HEK293 (cell line): ENCODE measurements around the gene PLEKHH3.

Experiments used
- BCL11B ChIP-seq: fragments of 450-650 bp; formaldehyde crosslinking; IDR thresholded peaks from 2 replicates; pipeline ENCODE4 v1.5.1; 2016; ENCODE audit warnings: low read depth, missing biosample characterization, missing genetic modification characterization
- INSM2 ChIP-seq: fragments of 450-650 bp; formaldehyde crosslinking; IDR thresholded peaks from 2 replicates; pipeline ENCODE4 v1.5.1; 2016; ENCODE audit warnings: missing biosample characterization, missing genetic modification characterization
- KLF1 ChIP-seq: fragments of 450-650 bp; formaldehyde crosslinking; IDR thresholded peaks from 2 replicates; pipeline ENCODE4 v1.5.1; 2016; ENCODE audit warnings: missing biosample characterization, missing genetic modification characterization
- KLF7 ChIP-seq: fragments of 450-650 bp; formaldehyde crosslinking; IDR thresholded peaks from 2 replicates; pipeline ENCODE4 v1.5.1; 2016; ENCODE audit warnings: missing biosample characterization, missing genetic modification characterization, borderline replicate concordance
- SCRT2 ChIP-seq: fragments of 450-650 bp; formaldehyde crosslinking; IDR thresholded peaks from 2 replicates; pipeline ENCODE4 v1.5.1; 2016; ENCODE audit warnings: missing biosample characterization, missing genetic modification characterization
- SETDB1 ChIP-seq: IDR thresholded peaks from one replicate; pipeline ENCODE4 v1.6.1; 2017; ENCODE audit warnings: mild to moderate bottlenecking, low read length, moderate library complexity, mixed read lengths; ENCODE audit not compliant: insufficient read length
- SP3 ChIP-seq: fragments of 450-650 bp; formaldehyde crosslinking; IDR thresholded peaks from 2 replicates; pipeline ENCODE4 v1.5.1; 2016; ENCODE audit warnings: missing biosample characterization, missing genetic modification characterization
- SP7 ChIP-seq: fragments of 450-650 bp; formaldehyde crosslinking; IDR thresholded peaks from 2 replicates; pipeline ENCODE4 v1.5.1; 2016; ENCODE audit warnings: missing biosample characterization, missing genetic modification characterization
- ZBTB48 ChIP-seq: fragments of 450-650 bp; formaldehyde crosslinking; IDR thresholded peaks from 2 replicates; pipeline ENCODE4 v1.5.1; 2016; ENCODE audit warnings: missing biosample characterization, missing genetic modification characterization
- ZBTB7A ChIP-seq: fragments of 450-650 bp; formaldehyde crosslinking; IDR thresholded peaks from 2 replicates; pipeline ENCODE4 v1.5.1; 2016; ENCODE audit warnings: low read depth, missing biosample characterization, missing genetic modification characterization
- ZFP69B ChIP-seq: fragments of 450-650 bp; formaldehyde crosslinking; IDR thresholded peaks from 2 replicates; pipeline ENCODE4 v1.5.1; 2016; ENCODE audit warnings: missing biosample characterization, missing genetic modification characterization
- ZNF133 ChIP-seq: fragments of 450-650 bp; formaldehyde crosslinking; IDR thresholded peaks from 2 replicates; pipeline ENCODE4 v1.5.1; 2016; ENCODE audit warnings: missing biosample characterization, missing genetic modification characterization
- ZNF175 ChIP-seq: fragments of 450-650 bp; formaldehyde crosslinking; IDR thresholded peaks from 2 replicates; pipeline ENCODE4 v1.5.1; 2016; ENCODE audit warnings: missing biosample characterization, missing genetic modification characterization
- ZNF19 ChIP-seq: fragments of 450-650 bp; formaldehyde crosslinking; IDR thresholded peaks from 2 replicates; pipeline ENCODE4; 2016; ENCODE audit warnings: missing biosample characterization, missing genetic modification characterization, low read depth
- ZNF202 ChIP-seq: fragments of 450-650 bp; formaldehyde crosslinking; IDR thresholded peaks from 2 replicates; pipeline ENCODE4 v1.5.1; 2016; ENCODE audit warnings: missing biosample characterization, missing genetic modification characterization, borderline replicate concordance
- ZNF223 ChIP-seq: fragments of 450-650 bp; formaldehyde crosslinking; IDR thresholded peaks from 2 replicates; pipeline ENCODE4 v1.5.1; 2016; ENCODE audit warnings: missing biosample characterization, missing genetic modification characterization
- ZNF24 ChIP-seq: fragments of 450-650 bp; formaldehyde crosslinking; IDR thresholded peaks from 2 replicates; pipeline ENCODE4 v1.5.1; 2016; ENCODE audit warnings: missing biosample characterization, missing genetic modification characterization
- ZNF274 ChIP-seq, 2 experiments: fragments of 200-500 bp in 1 of 2; fragments of 450-650 bp in 1 of 2; sonication (Bioruptor generic) in 1 of 2; formaldehyde crosslinking in 1 of 2; IDR thresholded peaks; 2 replicates each; pipeline versions ENCODE4 v1.5.1 to v1.6.1; 2014 to 2016; ENCODE audit warnings: borderline replicate concordance in 1 of 2, inconsistent platforms in 1 of 2, low read length in 1 of 2, missing biosample characterization in 1 of 2, missing genetic modification characterization in 1 of 2
- ZNF510 ChIP-seq: fragments of 450-650 bp; formaldehyde crosslinking; IDR thresholded peaks from 2 replicates; pipeline ENCODE4 v1.5.1; 2018; ENCODE audit warnings: mild to moderate bottlenecking, missing genetic modification characterization, missing biosample characterization; ENCODE audit not compliant: insufficient replicate concordance
- ZNF629 ChIP-seq: fragments of 450-650 bp; formaldehyde crosslinking; IDR thresholded peaks from 2 replicates; pipeline ENCODE4 v1.5.1; 2017; ENCODE audit warnings: missing biosample characterization, missing genetic modification characterization
- ZNF658 ChIP-seq: fragments of 450-650 bp; formaldehyde crosslinking; IDR thresholded peaks from 2 replicates; pipeline ENCODE4; 2016; ENCODE audit warnings: missing biosample characterization, missing genetic modification characterization
- ZNF785 ChIP-seq: fragments of 450-650 bp; formaldehyde crosslinking; IDR thresholded peaks from 2 replicates; pipeline ENCODE4 v1.5.1; 2016; ENCODE audit warnings: missing biosample characterization, missing genetic modification characterization
- TF ChIP-seq, protein P1 (sequence below): fragments of 450-650 bp; formaldehyde crosslinking; IDR thresholded peaks from 2 replicates; pipeline ENCODE4 v1.5.1; 2017; ENCODE audit warnings: missing biosample characterization, missing genetic modification characterization
- TF ChIP-seq, protein P2 (sequence below): fragments of 450-650 bp; formaldehyde crosslinking; IDR thresholded peaks from 2 replicates; pipeline ENCODE4 v1.5.1; 2016; ENCODE audit warnings: missing biosample characterization, missing genetic modification characterization
- TF ChIP-seq, protein P3 (sequence below): fragments of 450-650 bp; formaldehyde crosslinking; IDR thresholded peaks from 2 replicates; pipeline ENCODE4 v1.5.1; 2016; ENCODE audit warnings: missing biosample characterization, missing genetic modification characterization
- TF ChIP-seq, protein P4 (sequence below): fragments of 450-650 bp; formaldehyde crosslinking; IDR thresholded peaks from 2 replicates; pipeline ENCODE4 v1.5.1; 2016; ENCODE audit warnings: missing biosample characterization, missing genetic modification characterization

PLEKHH3 gene

GRCh38 chr17:42659079-42659931 is 17.5 kb downstream of the PLEKHH3 start, which contains the start of gene TUBG2 (continued):
- TF ChIP-seq, protein P1, sequence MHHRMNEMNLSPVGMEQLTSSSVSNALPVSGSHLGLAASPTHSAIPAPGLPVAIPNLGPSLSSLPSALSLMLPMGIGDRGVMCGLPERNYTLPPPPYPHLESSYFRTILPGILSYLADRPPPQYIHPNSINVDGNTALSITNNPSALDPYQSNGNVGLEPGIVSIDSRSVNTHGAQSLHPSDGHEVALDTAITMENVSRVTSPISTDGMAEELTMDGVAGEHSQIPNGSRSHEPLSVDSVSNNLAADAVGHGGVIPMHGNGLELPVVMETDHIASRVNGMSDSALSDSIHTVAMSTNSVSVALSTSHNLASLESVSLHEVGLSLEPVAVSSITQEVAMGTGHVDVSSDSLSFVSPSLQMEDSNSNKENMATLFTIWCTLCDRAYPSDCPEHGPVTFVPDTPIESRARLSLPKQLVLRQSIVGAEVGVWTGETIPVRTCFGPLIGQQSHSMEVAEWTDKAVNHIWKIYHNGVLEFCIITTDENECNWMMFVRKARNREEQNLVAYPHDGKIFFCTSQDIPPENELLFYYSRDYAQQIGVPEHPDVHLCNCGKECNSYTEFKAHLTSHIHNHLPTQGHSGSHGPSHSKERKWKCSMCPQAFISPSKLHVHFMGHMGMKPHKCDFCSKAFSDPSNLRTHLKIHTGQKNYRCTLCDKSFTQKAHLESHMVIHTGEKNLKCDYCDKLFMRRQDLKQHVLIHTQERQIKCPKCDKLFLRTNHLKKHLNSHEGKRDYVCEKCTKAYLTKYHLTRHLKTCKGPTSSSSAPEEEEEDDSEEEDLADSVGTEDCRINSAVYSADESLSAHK (tag by site-specific recombination), result no peak
- TF ChIP-seq BCL11B (tag by site-specific recombination) (no peak), ZNF175 (tag by site-specific recombination) (no peak), SETDB1 (no peak), KLF1 (tag by site-specific recombination) (no peak), INSM2 (no peak), SCRT2 (tag by site-specific recombination) (no peak), SP3 (tag by site-specific recombination) (peak; percentile 72), ZNF133 (tag by site-specific recombination) (no peak), ZBTB48 (peak; percentile 13; the same call in 1 of the 2 replicates), ZNF658 (no peak), ZNF19 (tag by site-specific recombination) (no peak), ZNF223 (no peak), ZNF274 (IDR thresholded peaks at IDR 0.05; ENCODE audit: low read length) (no peak), ZNF274 (tag by site-specific recombination; IDR thresholded peaks at IDR 0.05; ENCODE audit: borderline replicate concordance) (no peak), ZNF629 (tag by site-specific recombination) (no peak; the same call in 1 of the 2 replicates), ZBTB7A (tag by site-specific recombination) (no peak), ZNF510 (tag by site-specific recombination) (no peak), ZFP69B (tag by site-specific recombination) (peak; percentile 52), SP7 (no peak; the same call in none of the 2 replicates), KLF7 (tag by site-specific recombination) (no peak), ZNF24 (tag by site-specific recombination) (no peak), ZNF785 (tag by site-specific recombination) (no peak), ZNF202 (tag by site-specific recombination) (no peak)
- TF ChIP-seq, protein P2, sequence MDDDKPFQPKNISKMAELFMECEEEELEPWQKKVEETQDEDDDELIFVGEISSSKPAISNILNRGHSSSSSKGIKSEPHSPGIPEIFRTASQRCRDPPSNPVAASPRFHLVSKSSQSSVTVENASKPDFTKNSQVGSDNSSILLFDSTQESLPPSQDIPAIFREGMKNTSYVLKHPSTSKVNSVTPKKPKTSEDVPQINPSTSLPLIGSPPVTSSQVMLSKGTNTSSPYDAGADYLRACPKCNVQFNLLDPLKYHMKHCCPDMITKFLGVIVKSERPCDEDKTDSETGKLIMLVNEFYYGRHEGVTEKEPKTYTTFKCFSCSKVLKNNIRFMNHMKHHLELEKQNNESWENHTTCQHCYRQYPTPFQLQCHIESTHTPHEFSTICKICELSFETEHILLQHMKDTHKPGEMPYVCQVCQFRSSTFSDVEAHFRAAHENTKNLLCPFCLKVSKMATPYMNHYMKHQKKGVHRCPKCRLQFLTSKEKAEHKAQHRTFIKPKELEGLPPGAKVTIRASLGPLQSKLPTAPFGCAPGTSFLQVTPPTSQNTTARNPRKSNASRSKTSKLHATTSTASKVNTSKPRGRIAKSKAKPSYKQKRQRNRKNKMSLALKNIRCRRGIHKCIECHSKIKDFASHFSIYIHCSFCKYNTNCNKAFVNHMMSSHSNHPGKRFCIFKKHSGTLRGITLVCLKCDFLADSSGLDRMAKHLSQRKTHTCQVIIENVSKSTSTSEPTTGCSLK (tag by site-specific recombination), result no peak
- TF ChIP-seq, protein P3, sequence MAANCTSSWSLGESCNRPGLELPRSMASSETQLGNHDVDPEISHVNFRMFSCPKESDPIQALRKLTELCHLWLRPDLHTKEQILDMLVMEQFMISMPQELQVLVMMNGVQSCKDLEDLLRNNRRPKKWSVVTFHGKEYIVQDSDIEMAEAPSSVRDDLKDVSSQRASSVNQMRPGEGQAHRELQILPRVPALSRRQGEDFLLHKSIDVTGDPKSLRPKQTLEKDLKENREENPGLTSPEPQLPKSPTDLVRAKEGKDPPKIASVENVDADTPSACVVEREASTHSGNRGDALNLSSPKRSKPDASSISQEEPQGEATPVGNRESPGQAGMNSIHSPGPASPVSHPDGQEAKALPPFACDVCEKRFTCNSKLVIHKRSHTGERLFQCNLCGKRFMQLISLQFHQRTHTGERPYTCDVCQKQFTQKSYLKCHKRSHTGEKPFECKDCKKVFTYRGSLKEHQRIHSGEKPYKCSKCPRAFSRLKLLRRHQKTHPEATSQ, result no peak
- TF ChIP-seq, protein P4, sequence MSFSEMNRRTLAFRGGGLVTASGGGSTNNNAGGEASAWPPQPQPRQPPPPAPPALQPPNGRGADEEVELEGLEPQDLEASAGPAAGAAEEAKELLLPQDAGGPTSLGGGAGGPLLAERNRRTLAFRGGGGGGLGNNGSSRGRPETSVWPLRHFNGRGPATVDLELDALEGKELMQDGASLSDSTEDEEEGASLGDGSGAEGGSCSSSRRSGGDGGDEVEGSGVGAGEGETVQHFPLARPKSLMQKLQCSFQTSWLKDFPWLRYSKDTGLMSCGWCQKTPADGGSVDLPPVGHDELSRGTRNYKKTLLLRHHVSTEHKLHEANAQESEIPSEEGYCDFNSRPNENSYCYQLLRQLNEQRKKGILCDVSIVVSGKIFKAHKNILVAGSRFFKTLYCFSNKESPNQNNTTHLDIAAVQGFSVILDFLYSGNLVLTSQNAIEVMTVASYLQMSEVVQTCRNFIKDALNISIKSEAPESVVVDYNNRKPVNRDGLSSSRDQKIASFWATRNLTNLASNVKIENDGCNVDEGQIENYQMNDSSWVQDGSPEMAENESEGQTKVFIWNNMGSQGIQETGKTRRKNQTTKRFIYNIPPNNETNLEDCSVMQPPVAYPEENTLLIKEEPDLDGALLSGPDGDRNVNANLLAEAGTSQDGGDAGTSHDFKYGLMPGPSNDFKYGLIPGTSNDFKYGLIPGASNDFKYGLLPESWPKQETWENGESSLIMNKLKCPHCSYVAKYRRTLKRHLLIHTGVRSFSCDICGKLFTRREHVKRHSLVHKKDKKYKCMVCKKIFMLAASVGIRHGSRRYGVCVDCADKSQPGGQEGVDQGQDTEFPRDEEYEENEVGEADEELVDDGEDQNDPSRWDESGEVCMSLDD (tag by site-specific recombination), result no peak; the same call in 1 of the 2 replicates
